Astrocyte (in vitro differentiated cells and primary cell): ENCODE data around the gene PLEKHA5.

Experiments
- CTCF ChIP-seq: IDR thresholded peaks from 2 replicates; pipeline ENCODE4 v1.5.1; 2011; ENCODE audit warnings: low read depth, mild to moderate bottlenecking, inconsistent platforms, low read length, moderate library complexity; ENCODE audit not compliant: insufficient read depth
- EZH2 ChIP-seq: IDR thresholded peaks from 2 replicates; pipeline ENCODE4 v1.6.1; 2012; ENCODE audit warnings: mild to moderate bottlenecking, low read length, inconsistent platforms; ENCODE audit not compliant: insufficient read depth

DNA sequence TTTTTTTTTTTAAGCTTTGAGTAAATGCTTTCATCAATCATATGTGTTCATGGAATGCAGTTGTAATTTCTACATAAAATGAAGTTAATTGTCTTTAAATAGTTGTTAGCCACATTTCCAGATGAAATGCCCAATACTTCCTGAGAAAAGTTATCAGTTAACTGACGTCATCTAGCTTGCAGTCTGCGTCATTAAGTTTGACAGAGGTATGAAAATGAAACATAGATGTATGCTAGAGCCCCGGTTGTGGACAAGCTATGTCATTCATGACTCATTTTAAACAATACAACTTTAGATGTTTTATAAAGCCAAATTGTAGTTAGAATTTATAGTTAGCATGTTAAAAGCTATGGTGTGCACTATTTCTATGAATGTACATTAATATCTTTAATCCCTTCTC, 90.7 kb downstream of the PLEKHA5 start:
- TF ChIP-seq CTCF: no peak
- no peak for TF ChIP-seq EZH2
